Mammary epithelial cell (primary cell): ENCODE data around the gene STAB2.

ENCODE experiments used
- EZH2 ChIP-seq: IDR thresholded peaks from 2 replicates; pipeline ENCODE4 v1.6.1; 2012; ENCODE audit warnings: low read length, inconsistent platforms, borderline replicate concordance
- TF ChIP-seq, protein P1 (sequence below), 2 donors: IDR thresholded peaks in 1 of 2; conservative IDR thresholded peaks in 1 of 2; 2 replicates each; pipeline ENCODE4 v1.5.1; 2011 to 2012; ENCODE audit warnings: inconsistent platforms in 2 of 2, low read length in 2 of 2, mild to moderate bottlenecking in 2 of 2, control low read depth in 1 of 2, low read depth in 1 of 2; ENCODE audit not compliant: insufficient read depth in 1 of 2; ENCODE audit errors: extremely low read depth in 1 of 2

DNA sequence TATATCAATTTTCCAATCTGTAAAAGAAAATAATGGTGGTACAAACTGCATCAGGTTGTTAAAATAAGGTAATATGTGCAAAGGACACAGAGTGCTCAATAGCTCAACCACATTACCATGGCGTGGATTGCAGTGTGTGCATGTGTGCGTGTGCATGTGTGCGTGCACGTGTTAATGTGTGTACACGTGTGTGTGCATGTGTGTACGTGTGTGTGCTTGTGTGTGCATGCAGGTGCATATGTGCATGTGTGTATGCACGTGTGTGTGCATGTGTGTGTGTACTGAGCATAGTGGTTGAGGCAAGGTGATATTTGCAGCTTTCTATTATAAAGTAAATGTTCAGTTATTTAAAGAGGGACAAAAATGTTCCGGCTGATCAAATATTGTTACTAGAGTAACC is 138.3 kb downstream of the STAB2 start:
- TF ChIP-seq EZH2, result no peak
- TF ChIP-seq, protein P1, sequence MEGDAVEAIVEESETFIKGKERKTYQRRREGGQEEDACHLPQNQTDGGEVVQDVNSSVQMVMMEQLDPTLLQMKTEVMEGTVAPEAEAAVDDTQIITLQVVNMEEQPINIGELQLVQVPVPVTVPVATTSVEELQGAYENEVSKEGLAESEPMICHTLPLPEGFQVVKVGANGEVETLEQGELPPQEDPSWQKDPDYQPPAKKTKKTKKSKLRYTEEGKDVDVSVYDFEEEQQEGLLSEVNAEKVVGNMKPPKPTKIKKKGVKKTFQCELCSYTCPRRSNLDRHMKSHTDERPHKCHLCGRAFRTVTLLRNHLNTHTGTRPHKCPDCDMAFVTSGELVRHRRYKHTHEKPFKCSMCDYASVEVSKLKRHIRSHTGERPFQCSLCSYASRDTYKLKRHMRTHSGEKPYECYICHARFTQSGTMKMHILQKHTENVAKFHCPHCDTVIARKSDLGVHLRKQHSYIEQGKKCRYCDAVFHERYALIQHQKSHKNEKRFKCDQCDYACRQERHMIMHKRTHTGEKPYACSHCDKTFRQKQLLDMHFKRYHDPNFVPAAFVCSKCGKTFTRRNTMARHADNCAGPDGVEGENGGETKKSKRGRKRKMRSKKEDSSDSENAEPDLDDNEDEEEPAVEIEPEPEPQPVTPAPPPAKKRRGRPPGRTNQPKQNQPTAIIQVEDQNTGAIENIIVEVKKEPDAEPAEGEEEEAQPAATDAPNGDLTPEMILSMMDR (conservative IDR thresholded peaks at IDR 0.05 in 1 of 2, IDR thresholded peaks at IDR 0.05 in 1 of 2; ENCODE audit: extremely low read depth in 1 of 2, insufficient read depth in 1 of 2, low read depth in 1 of 2, low read length in 2 of 2), result no peak
